ENCODE data around the gene ZNF219.

The ZNF219 gene

GRCh38 chr14:21087294-21088091 lies 11.0 kb downstream of the ZNF219 start:
- no peak for TF ChIP-seq GATA3 (IDR thresholded peaks at IDR 0.05; ENCODE audit: low read depth, low read length)
- TF ChIP-seq GATA2 (IDR thresholded peaks at IDR 0.05; ENCODE audit: low read depth, low read length): no peak

DNA sequence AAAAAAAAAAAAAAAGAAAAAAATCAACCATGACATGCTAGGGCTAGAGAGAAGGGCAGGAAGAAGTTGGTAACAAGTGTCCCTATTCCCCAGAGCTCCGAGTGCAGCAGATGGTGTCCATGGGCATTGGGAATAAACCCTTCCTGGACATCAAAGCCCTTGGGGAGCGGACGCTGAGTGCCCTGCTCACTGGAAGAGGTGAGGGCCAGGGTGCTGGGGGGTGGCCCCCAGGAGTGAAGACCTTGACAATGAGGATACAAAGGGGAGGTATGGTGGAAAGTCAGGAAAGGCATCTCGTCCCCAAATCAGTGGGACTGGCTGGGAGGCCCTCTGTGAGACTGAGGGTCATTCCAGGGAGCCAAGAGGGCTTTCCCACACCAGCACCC lies 11.6 kb downstream of the ZNF219 start:
- no peak for TF ChIP-seq GATA3 (IDR thresholded peaks at IDR 0.05; ENCODE audit: low read depth, low read length)
- TF ChIP-seq GATA2 (IDR thresholded peaks at IDR 0.05; ENCODE audit: low read depth, low read length): no peak

DNA sequence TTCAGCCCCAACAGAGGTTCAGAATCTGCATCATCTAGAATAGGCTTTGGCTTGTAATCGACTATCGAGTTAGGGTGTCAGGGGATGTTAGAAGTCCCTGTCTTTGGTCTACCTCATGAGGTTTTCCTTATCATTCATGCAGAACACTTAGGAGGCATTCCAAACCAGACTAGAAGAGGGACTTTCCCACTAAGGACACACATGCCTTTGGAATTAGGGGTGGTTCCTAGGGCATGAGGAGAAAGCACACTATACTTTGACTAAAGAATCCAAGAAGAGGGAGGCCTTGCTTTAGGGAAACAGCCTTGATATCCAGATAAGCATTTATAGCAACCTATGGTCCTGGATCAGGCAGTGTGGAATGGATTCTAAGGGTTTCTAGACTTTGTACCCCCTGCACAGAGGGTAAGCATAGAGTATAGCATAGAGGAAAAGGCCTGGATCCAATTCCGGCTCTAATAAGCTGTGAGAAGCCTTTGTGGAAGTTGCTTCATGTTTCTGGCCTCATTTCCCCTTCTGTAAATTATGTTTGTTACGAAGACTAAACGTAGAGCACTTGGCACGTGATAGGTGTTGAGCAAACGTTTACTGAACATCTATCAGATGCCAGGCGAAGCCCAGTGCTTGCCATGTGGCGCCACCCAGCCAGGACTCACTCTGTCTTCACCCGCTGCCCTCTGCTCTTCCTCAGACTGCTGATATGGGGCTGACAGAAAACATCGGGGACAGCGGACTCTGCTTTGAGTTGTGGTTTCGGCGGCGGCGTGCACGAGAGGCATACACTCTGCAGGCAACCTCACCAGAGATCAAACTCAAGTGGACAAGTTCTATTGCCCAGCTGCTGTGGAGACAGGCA lies 13.2 kb downstream of the ZNF219 start:
- TF ChIP-seq GATA3 (IDR thresholded peaks at IDR 0.05; ENCODE audit: low read depth, low read length) (no peak), GATA2 (IDR thresholded peaks at IDR 0.05; ENCODE audit: low read depth, low read length) (no peak)

GRCh38 chr14:21084396-21084795 lies 14.1 kb downstream of the ZNF219 start:
- TF ChIP-seq GATA3 (IDR thresholded peaks at IDR 0.05; ENCODE audit: low read depth, low read length) (no peak), GATA2 (IDR thresholded peaks at IDR 0.05; ENCODE audit: low read depth, low read length) (no peak)

DNA sequence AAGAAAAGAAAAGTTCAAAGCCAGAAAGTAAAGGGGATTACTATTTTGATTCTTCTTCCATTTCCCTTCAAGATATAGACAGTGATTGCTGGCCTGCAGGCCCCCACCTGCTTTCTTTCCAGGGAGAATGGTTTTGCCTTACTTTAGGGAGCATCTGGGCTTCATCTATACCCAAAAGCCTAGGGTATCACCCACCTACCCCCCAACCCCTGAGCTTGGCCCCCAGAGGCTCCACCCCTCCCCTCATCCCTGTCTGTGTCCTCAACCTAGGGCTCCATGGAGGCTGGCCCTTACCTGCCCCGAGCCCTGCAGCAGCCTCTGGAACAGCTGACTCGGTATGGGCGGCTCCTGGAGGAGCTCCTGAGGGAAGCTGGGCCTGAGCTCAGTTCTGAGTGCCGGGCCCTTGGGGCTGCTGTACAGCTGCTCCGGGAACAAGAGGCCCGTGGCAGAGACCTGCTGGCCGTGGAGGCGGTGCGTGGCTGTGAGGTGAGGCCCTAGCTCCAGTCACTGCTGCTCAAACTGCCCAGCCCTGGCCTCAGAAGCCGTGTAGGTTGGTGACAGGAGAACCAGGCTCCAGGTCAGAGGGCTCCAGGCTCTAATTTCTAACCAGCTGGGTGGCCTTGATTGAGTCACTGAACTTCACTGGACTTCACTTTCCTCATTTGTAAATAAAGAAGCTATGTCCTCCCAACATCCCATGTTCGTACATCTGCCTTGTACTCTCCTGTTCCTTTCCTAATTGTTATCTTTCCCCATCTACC lies 14.7 kb downstream of the ZNF219 start:
- TF ChIP-seq GATA2 (IDR thresholded peaks at IDR 0.05; ENCODE audit: low read depth, low read length): no peak
- no peak for TF ChIP-seq GATA3 (IDR thresholded peaks at IDR 0.05; ENCODE audit: low read depth, low read length)

DNA sequence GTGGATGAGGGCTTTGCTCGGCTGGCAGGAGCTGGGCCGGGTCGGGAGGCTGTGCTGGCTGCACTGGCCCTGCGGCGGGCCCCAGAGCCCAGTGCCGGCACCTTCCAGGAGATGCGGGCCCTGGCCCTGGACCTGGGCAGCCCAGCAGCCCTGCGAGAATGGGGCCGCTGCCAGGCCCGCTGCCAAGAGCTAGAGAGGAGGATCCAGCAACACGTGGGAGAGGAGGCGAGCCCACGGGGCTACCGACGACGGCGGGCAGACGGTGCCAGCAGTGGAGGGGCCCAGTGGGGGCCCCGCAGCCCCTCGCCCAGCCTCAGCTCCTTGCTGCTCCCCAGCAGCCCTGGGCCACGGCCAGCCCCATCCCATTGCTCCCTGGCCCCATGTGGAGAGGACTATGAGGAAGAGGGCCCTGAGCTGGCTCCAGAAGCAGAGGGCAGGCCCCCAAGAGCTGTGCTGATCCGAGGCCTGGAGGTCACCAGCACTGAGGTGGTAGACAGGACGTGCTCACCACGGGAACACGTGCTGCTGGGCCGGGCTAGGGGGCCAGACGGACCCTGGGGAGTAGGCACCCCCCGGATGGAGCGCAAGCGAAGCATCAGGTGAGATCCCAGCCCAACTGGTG lies 16.8 kb downstream of the ZNF219 start:
- TF ChIP-seq GATA2 (IDR thresholded peaks at IDR 0.05; ENCODE audit: low read depth, low read length) (no peak), GATA3 (IDR thresholded peaks at IDR 0.05; ENCODE audit: low read depth, low read length) (no peak)

- TF ChIP-seq GATA3 (IDR thresholded peaks at IDR 0.05; ENCODE audit: low read depth, low read length) (no peak), GATA2 (IDR thresholded peaks at IDR 0.05; ENCODE audit: low read depth, low read length) (no peak)
These were observed 19.7 kb downstream of the ZNF219 start for GRCh38 chr14:21078726-21079125.

- TF ChIP-seq GATA3 (IDR thresholded peaks at IDR 0.05; ENCODE audit: low read depth, low read length) (no peak), GATA2 (IDR thresholded peaks at IDR 0.05; ENCODE audit: low read depth, low read length) (no peak)
These were observed 20.2 kb downstream of the ZNF219 start for GRCh38 chr14:21078287-21078686.

GRCh38 chr14:21077672-21078071 lies 20.8 kb downstream of the ZNF219 start:
- TF ChIP-seq GATA3 (IDR thresholded peaks at IDR 0.05; ENCODE audit: low read depth, low read length): no peak
- TF ChIP-seq GATA2 (IDR thresholded peaks at IDR 0.05; ENCODE audit: low read depth, low read length): no peak

GRCh38 chr14:21075719-21076437 lies 22.6 kb downstream of the ZNF219 start:
- TF ChIP-seq GATA2 (IDR thresholded peaks at IDR 0.05; ENCODE audit: low read depth, low read length) (no peak), GATA3 (IDR thresholded peaks at IDR 0.05; ENCODE audit: low read depth, low read length) (no peak)

- TF ChIP-seq GATA2 (IDR thresholded peaks at IDR 0.05; ENCODE audit: low read depth, low read length) (no peak), GATA3 (IDR thresholded peaks at IDR 0.05; ENCODE audit: low read depth, low read length) (no peak)
These were observed 23.8 kb downstream of the ZNF219 start for GRCh38 chr14:21074398-21075272.

DNA sequence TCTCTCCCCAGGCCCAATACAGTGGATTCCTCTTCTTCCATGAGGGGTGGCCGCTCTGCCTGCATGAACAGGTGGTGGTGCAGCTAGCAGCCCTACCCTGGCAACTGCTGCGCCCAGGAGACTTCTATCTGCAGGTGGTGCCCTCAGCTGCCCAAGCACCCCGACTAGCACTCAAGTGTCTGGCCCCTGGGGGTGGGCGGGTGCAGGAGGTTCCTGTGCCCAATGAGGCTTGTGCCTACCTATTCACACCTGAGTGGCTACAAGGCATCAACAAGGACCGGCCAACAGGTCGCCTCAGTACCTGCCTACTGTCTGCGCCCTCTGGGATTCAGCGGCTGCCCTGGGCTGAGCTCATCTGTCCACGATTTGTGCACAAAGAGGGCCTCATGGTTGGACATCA lies 24.5 kb downstream of the ZNF219 start:
- TF ChIP-seq GATA3 (IDR thresholded peaks at IDR 0.05; ENCODE audit: low read depth, low read length) (no peak), GATA2 (IDR thresholded peaks at IDR 0.05; ENCODE audit: low read depth, low read length) (no peak)

Data from SH-SY5Y (cell line).